ENCODE results near the gene SPR. TPM values are rescaled to one million over a fixed set of nuclear protein-coding genes. Genes with fewer than 3 reads are reported as not detected.
"Not testable (repeated sequence)": the region's sequence is repeated elsewhere in the genome, so short reads cannot be mapped to it uniquely, and the experiment has no call there.

The SPR gene
- total RNA-seq, 4 donors from 2014 or later: 83.8 to 431 (median 98.0) TPM

DNA sequence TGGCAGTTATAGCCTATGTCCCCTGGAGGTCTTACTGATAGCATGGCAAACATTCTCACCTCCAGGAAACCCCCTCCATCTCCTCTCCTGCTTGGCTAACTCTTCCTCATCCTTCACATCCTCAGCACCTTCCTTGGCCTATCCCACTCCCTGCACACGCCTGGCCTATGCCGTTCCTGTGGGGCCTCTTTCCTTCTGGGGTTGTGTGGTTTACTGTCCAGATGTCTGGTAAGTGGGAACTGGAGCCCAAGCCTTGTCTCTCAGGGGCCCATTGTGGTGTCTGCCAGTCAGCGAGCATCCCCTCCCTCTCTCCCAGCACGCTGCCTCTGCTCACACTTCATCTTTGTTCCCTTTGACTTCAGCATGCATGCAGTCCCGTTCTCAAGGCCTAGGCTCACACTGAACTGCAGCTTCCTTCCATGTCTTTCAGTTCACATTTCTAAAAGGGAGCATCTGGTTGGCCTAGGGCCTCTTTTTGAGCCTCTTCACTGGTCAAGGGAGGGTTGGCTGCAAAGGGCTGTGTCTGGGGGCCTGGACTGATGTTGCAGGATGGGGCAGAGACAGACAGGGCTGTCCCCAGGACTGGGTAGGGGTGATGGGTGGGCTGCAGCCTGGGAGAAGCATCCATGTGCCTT, 13.1 kb downstream of the SPR start:
- H3K4me1 ChIP-seq: peaks cover 4 to 12% (median 9%) of the 10 kb centered on the region in 4 donors
- H3K27ac ChIP-seq: no peak overlapping the region
- DNase-seq: no peak
- intact Hi-C loops (cut with DNase I; ENCODE audit: low total_unique reads) (no loop called here), in situ Hi-C loops (cut with MboI; ENCODE audit: low pct_ligation_motif_present in 1 of 4, low pct_unique_long_range_greater_than_20kb in 1 of 4, low sequenced_read_pairs in 3 of 4) (no loop called here)
- 68 to 89% methylated on average over 2 to 5 of the region's 5 CpGs for WGBS, 2 donors (ENCODE audit: low coverage in 1 of 2)
- H3K27me3 ChIP-seq: peaks cover 56% of the 10 kb centered on the region
- no peak for TF ChIP-seq EP300 (IDR thresholded peaks at IDR 0.05; ENCODE audit: low read depth)
- no peak for TF ChIP-seq CTCF (IDR thresholded peaks at IDR 0.05)
- no peak for TF ChIP-seq POLR2AphosphoS5 (IDR thresholded peaks at IDR 0.05)
- TF ChIP-seq POLR2A (IDR thresholded peaks at IDR 0.05): no peak
- H3K36me3 ChIP-seq: no peaks in the 10 kb centered on the region
- no peaks in the 10 kb centered on the region for H3K9me3 ChIP-seq
- H3K4me3 ChIP-seq: no peak overlapping the region

GRCh38 chr2:72901426-72901825, 14.2 kb downstream of the SPR start:
- H3K4me1 ChIP-seq: peaks cover 0 to under 1% (median 0%) of the 10 kb centered on the region in 4 donors
- intact Hi-C loops (cut with DNase I; ENCODE audit: low total_unique reads): no loop called here
- TF ChIP-seq POLR2AphosphoS5 (IDR thresholded peaks at IDR 0.05): no peak
- no peak for TF ChIP-seq POLR2A (IDR thresholded peaks at IDR 0.05)
- no peak overlapping the region for H3K4me3 ChIP-seq
- no peak for DNase-seq
- WGBS, 2 donors (ENCODE audit: low coverage in 1 of 2): 50 to 80% methylated on average over 1 to 3 of the region's 3 CpGs
- no peaks in the 10 kb centered on the region for H3K36me3 ChIP-seq
- H3K27ac ChIP-seq: no peak overlapping the region
- H3K9me3 ChIP-seq: no peaks in the 10 kb centered on the region
- in situ Hi-C loops (cut with MboI; ENCODE audit: low pct_ligation_motif_present in 1 of 4, low pct_unique_long_range_greater_than_20kb in 1 of 4, low sequenced_read_pairs in 3 of 4): no loop called here
- H3K27me3 ChIP-seq: peaks cover 67% of the 10 kb centered on the region

DNA sequence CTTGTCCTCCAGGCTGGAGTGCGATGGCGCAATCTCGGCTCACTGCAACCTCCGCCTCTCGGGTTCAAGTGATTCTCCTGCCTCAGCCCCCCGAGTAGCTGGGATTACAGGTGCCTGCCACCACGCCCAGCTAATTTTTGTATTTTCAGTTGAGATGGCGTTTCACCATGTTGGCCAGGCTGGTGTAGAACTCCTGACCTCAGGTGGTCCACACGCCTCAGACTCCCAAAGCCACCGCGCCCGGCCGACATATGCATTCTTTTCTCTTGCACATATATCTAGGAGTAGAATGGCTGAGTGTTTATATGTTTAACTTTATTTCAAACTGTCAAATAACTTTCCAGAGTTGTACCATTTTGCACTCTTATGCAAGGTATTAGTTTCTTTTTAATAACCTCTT, 20.2 kb downstream of the SPR start:
- H3K4me1 ChIP-seq; intact Hi-C loops (cut with DNase I; ENCODE audit: low total_unique reads); H3K27ac ChIP-seq; H3K4me3 ChIP-seq; H3K9me3 ChIP-seq; in situ Hi-C loops (cut with MboI; ENCODE audit: low pct_ligation_motif_present in 1 of 4, low pct_unique_long_range_greater_than_20kb in 1 of 4, low sequenced_read_pairs in 3 of 4); DNase-seq; H3K36me3 ChIP-seq: not testable (repeated sequence)
- 75 to 88% methylated on average over 6 to 13 of the region's 13 CpGs for WGBS, 2 donors (ENCODE audit: low coverage in 1 of 2)
- peaks cover 100% of the 10 kb centered on the region for H3K27me3 ChIP-seq

DNA sequence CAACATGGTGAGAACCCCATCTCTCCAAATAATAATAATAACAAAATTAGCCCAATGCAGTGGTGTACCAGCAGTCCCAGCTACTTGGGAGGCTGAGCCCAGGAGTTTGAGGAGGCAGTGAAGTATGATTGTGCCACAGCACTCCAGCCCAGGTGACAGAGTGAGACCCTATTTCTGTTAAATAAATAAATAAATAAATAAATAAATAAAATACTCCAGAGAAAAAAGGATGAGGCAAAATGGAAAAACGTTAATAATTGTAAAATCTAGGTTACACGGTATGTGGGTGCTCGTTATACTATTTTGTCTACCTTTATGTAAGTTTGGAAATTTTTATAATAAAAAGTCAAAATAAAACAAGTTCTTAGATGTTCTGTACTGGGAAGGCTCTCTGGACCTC, 21.5 kb downstream of the SPR start:
- TF ChIP-seq CTCF (IDR thresholded peaks at IDR 0.05): no peak
- no peak for TF ChIP-seq POLR2A (IDR thresholded peaks at IDR 0.05)
- no peak for TF ChIP-seq POLR2AphosphoS5 (IDR thresholded peaks at IDR 0.05)
- no peak for TF ChIP-seq EP300 (IDR thresholded peaks at IDR 0.05; ENCODE audit: low read depth)
- intact Hi-C loops (cut with DNase I; ENCODE audit: low total_unique reads): no loop called here
- Histone ChIP-seq H3K27ac (no peak overlapping the region), H3K36me3 (no peaks in the 10 kb centered on the region), H3K4me3 (no peak overlapping the region), H3K9me3 (no peaks in the 10 kb centered on the region), H3K4me1 (no peaks in the 10 kb centered on the region), H3K27me3 (peaks cover 100% of the 10 kb centered on the region)
- in situ Hi-C loops (cut with MboI; ENCODE audit: low pct_ligation_motif_present in 1 of 4, low pct_unique_long_range_greater_than_20kb in 1 of 4, low sequenced_read_pairs in 3 of 4): no loop called here
- WGBS, 2 donors (ENCODE audit: low coverage in 1 of 2): 79 to 82% methylated on average over 3 of the region's 3 CpGs
- no peak for DNase-seq

DNA sequence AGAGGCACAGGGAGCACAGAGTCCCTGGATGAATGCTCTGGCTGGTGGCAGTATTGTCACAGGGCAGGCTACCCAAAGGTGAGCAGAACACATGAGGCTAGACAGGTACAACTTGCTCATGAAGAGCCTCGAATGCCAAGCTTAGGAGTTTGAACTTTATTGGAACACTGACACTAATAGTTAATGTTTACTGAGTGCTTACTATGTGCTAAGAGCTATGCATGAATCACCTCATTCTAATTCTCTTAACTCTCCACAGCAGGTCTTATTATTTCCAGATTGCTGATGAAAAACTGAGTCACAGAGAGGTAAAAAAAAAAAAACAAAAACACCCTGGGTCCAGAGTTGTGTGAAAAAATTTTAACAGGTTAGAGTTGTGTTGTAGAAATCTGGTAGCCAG, 24.0 kb downstream of the SPR start:
- intact Hi-C loops (cut with DNase I; ENCODE audit: low total_unique reads): no loop called here
- H3K36me3 ChIP-seq: no peaks in the 10 kb centered on the region
- no peak for DNase-seq

More for the DNA sequence above, 24.0 kb downstream of the SPR start:
- peaks cover 100% of the 10 kb centered on the region for H3K27me3 ChIP-seq
- 24% methylated on average over 1 of the region's 1 CpG; no CpG with 5 or more reads in 1 of the 2 donors for WGBS, 2 donors (ENCODE audit: low coverage in 1 of 2)
- in situ Hi-C loops (cut with MboI; ENCODE audit: low pct_ligation_motif_present in 1 of 4, low pct_unique_long_range_greater_than_20kb in 1 of 4, low sequenced_read_pairs in 3 of 4): no loop called here
- peaks cover 2 to 16% (median 13%) of the 10 kb centered on the region in 4 donors for H3K4me1 ChIP-seq
- H3K4me3 ChIP-seq: no peak overlapping the region
- no peaks in the 10 kb centered on the region for H3K9me3 ChIP-seq
- TF ChIP-seq POLR2AphosphoS5 (IDR thresholded peaks at IDR 0.05) (no peak), POLR2A (IDR thresholded peaks at IDR 0.05) (no peak), CTCF (IDR thresholded peaks at IDR 0.05) (no peak), EP300 (IDR thresholded peaks at IDR 0.05; ENCODE audit: low read depth) (no peak)
- no peak overlapping the region for H3K27ac ChIP-seq
